Measurements from ENCODE around the gene SETD2. TPM values are rescaled to one million over a fixed set of nuclear protein-coding genes. Genes with fewer than 3 reads are reported as not detected.

SETD2 gene
- total and polyA plus RNA-seq, 9 of the 15 experiments (the other 6 are each of a cell fraction or from before 2014, with no cell fraction given): 8.2 to 44.0 (median 33.6) TPM

DNA sequence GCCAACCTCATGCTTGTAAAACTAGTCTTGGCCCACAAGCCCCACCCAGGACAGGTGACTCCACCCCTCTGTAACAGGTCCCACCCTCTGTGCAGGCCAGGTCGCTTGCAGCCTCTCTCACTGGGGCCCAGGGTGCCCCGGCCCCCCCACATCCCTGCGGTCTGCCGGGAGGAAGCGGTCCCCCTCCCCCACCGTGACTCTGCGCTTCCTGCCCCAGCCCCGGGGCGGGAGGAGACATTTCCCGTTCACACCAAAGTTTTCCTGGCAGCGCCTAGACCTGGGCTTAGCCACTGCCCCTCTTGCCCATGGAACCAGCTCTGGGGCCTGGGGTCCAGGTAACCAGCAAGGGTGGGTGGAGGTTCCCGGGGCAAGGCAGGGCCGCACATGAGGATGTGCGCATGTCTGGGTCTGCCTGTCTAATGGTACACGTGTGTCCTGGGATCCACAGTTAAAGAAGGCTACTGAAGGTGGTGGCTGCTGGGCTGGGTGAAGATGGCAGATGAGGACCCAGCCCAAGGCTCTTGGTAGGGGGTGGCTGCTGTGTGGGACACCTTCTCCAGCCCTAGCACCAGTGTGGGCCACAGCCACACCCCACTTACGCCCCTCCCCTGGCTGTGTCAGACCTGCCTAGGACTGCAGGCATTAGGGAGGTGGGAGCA is 176.0 kb downstream of the SETD2 start (continued):
- TF ChIP-seq, protein P1, sequence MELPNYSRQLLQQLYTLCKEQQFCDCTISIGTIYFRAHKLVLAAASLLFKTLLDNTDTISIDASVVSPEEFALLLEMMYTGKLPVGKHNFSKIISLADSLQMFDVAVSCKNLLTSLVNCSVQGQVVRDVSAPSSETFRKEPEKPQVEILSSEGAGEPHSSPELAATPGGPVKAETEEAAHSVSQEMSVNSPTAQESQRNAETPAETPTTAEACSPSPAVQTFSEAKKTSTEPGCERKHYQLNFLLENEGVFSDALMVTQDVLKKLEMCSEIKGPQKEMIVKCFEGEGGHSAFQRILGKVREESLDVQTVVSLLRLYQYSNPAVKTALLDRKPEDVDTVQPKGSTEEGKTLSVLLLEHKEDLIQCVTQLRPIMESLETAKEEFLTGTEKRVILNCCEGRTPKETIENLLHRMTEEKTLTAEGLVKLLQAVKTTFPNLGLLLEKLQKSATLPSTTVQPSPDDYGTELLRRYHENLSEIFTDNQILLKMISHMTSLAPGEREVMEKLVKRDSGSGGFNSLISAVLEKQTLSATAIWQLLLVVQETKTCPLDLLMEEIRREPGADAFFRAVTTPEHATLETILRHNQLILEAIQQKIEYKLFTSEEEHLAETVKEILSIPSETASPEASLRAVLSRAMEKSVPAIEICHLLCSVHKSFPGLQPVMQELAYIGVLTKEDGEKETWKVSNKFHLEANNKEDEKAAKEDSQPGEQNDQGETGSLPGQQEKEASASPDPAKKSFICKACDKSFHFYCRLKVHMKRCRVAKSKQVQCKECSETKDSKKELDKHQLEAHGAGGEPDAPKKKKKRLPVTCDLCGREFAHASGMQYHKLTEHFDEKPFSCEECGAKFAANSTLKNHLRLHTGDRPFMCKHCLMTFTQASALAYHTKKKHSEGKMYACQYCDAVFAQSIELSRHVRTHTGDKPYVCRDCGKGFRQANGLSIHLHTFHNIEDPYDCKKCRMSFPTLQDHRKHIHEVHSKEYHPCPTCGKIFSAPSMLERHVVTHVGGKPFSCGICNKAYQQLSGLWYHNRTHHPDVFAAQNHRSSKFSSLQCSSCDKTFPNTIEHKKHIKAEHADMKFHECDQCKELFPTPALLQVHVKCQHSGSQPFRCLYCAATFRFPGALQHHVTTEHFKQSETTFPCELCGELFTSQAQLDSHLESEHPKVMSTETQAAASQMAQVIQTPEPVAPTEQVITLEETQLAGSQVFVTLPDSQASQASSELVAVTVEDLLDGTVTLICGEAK (IDR thresholded peaks at IDR 0.05): peak; percentile 78
- TF ChIP-seq, protein P1 (CRISPR knock-in tag; IDR thresholded peaks at IDR 0.05): no peak
- no peak for TF ChIP-seq NFATC3 (IDR thresholded peaks at IDR 0.05)
- TF ChIP-seq ATF7 (IDR thresholded peaks at IDR 0.05): peak; percentile 75; the same call in 1 of the 2 replicates
- TF ChIP-seq SIN3A (IDR thresholded peaks at IDR 0.05; ENCODE audit: borderline replicate concordance in 2 of 2, control insufficient read depth in 1 of 2, low read depth in 2 of 2, low read length in 2 of 2): peak; percentile 19 to 39; a peak in 1 of 4 replicates
- peak; percentile 40; the same call in 1 of the 2 replicates for TF ChIP-seq PHF21A (IDR thresholded peaks at IDR 0.05; ENCODE audit: borderline replicate concordance, low read depth)
- TF ChIP-seq, protein P2, sequence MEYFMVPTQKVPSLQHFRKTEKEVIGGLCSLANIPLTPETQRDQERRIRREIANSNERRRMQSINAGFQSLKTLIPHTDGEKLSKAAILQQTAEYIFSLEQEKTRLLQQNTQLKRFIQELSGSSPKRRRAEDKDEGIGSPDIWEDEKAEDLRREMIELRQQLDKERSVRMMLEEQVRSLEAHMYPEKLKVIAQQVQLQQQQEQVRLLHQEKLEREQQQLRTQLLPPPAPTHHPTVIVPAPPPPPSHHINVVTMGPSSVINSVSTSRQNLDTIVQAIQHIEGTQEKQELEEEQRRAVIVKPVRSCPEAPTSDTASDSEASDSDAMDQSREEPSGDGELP (CRISPR knock-in tag; IDR thresholded peaks at IDR 0.05; ENCODE audit: borderline replicate concordance): no peak
- peak; percentile 88 for TF ChIP-seq GABPA (tag; conservative IDR thresholded peaks at IDR 0.05; ENCODE audit: low read depth)
- no peak for TF ChIP-seq ZNF445 (CRISPR knock-in tag; IDR thresholded peaks at IDR 0.05; ENCODE audit: low read depth)
- no peak for TF ChIP-seq ZNF277 (CRISPR knock-in tag; IDR thresholded peaks at IDR 0.05; ENCODE audit: borderline replicate concordance)
- TF ChIP-seq DNMT1 (IDR thresholded peaks at IDR 0.05): peak; percentile 82; the same call in 1 of the 2 replicates
- TF ChIP-seq NRF1 (conservative IDR thresholded peaks at IDR 0.05 in 1 of 2, IDR thresholded peaks at IDR 0.05 in 1 of 2): peak; percentile 88 to 91
- TF ChIP-seq ZNF431 (CRISPR knock-in tag; IDR thresholded peaks at IDR 0.05): 0 out of 2 replicates have a peak, but pooled peaks have one; percentile 17
- peak; percentile 96; the same call in 1 of the 2 replicates for TF ChIP-seq ESRRA (IDR thresholded peaks at IDR 0.05; ENCODE audit: borderline replicate concordance, low read depth)
- TF ChIP-seq ILK (tag; IDR thresholded peaks at IDR 0.05; ENCODE audit: borderline replicate concordance, low read depth): no peak
